HTR-8/SVneo (cell line): ENCODE data around the gene TSPAN31.
"Not testable (repeated sequence)": the region's sequence is repeated elsewhere in the genome, so short reads cannot be mapped to it uniquely, and the experiment has no call there.

Experiments
- DNase-seq: peaks from one replicate; pipeline ENCODE4 v3.0.0; 2011; ENCODE audit warnings: low spot score, mixed read lengths; ENCODE audit not compliant: insufficient read length
- FAIRE-seq: peaks from 2 replicates; lab custom pipeline; 2011; peaks lifted over from hg19 to GRCh38; lab: Jason Lieb, UNC

Gene TSPAN31

DNA sequence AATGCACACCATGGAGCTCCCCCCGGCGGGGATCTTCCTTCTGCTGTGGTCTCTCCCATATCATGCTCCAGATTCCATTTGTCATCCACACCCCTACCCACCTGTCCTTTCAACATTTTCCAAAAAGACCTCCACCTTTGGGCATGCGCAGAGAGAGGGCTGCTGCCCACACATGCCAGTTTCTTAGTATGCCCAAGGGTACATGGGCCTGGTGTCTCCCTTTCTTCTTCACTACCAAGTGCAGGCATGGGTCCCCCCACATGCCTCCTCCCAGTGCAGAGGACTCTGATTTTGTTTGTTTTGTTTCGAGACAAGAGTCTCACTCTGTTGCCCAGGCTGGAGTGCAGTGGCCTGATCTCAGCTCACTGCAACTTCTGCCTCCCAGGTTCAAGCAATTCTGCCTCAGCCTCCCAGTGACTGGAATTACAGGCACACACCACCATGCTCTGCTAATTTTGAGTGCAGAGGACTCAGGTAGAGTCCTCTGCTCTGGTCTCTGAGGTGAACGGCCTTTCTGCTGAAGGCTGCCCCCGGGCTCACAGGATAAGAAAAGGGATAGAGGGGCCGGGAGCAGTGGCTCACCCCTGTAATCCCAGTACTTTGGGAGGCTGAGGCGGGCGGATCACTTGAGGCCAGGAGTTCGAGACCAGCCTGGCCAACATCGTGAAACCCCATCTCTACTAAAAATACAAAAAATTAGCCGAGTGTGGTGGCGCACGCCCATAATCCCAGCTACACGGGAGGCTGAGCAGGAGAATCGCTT is 22.8 kb upstream of the TSPAN31 start:
- not testable (repeated sequence) for DNase-seq, FAIRE-seq

- FAIRE-seq (no peak), DNase-seq (no peak)
These were observed 21.9 kb upstream of the TSPAN31 start for GRCh38 chr12:57722716-57723629.

DNA sequence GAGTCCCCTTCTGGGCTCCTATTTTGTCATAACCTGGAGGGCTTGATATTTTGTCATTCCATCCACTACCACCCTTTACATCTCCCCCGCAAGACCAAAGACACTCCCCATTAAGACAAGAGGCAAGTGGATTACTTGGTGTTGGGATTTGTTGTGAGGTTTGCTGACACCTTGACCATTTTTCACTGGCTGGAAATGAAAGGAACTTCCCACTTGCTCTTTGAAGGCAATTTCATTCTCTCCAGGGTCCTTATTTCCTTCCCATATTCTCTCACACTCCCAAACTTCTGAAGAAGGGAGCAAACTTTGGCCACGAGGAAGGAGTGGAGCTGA is 21.2 kb upstream of the TSPAN31 start:
- FAIRE-seq (no peak), DNase-seq (no peak)

GRCh38 chr12:57724003-57724935 is 20.6 kb upstream of the TSPAN31 start:
- DNase-seq = no peak
- FAIRE-seq = no peak

DNA sequence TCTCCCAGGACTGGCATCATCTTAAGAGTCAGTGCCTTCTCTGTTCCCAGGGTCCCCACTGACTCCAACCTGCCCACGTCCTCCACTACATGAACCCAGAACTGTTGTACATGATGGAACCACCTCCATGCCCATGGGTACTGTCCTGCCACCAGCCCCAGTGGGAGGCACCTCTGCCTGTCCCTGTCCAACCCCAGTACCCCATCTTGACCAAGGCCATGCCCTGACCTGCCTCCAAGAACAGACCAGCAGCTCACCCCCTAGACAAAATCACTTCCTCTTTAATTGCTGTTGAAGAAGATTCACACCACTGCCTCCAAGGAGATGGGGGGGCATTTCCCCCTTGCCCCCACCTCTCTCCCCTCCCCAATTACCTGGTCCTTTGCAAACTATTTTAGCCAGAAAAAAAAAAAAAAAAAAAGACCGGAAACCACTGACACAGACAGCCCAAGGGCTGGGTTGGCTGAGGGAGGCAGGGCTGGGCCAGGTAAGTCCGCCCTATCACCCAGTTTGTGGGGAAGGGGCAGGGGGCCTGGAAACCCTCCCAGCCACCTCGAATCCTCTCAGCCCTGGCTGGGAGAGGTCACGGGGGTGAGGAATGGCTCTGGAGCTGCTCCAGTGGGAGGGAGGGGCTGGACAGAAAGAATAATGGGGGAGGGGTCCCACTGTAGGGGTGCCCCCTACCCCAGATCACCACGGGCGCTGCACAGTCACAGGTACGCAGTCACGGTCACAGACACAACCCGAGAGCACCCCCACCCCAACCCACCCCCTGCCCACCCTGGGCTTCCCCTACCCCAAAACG is 19.7 kb upstream of the TSPAN31 start:
- no peak for DNase-seq
- FAIRE-seq = no peak

DNA sequence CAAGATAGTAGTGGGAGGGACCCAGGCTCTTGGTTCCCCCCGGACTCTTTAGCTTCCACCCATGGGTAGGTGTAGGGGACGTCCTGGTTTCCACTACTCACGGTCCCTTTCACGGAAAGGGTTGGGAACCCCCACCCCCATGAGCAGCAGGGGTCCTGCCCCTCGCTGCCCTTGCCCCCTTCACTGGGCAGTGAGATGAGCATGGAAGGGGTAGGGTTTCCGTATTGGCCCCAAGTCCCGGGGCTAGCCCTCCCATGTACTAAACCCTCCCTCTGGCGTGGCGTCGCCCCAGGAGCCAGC is 19.0 kb upstream of the TSPAN31 start:
- DNase-seq = no peak
- FAIRE-seq = no peak

DNA sequence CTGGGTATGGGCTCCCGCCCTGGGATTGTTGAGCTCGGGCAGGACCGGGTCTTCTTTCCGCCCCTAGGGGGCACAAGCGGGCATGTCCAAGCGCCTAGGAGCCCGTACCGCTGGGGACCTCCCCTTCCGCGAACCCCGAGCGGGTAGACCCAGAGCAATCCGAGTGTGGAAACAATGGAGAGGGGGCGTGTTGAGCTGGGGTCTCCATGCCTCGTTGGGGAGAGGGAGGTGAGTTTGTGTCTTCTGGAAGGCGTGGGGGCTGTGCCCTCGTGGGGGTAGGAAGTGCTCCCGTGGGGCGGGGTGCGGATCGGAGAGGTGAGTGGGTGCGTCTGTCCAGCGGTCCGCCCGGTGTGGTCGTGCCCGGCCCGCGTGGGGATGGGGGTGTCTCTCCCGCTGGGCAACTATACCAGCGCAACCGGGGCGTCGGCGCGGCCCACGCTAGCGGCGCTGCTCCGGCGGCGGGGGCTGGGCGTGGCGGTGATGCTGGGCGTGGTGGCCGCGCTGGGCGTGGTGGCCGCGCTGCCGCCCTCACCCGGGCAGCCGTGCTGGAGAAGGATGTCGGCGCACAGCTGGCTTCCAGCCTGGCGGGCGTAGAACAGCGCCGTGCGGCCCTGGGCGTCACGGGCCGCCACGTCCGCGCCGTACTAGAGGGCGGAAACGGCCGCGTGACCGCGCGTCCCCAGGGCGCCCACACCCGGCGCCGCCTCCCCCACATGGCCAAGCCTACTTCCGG is 18.5 kb upstream of the TSPAN31 start:
- FAIRE-seq (peak; percentile 97), DNase-seq (peak; percentile 96)

DNA sequence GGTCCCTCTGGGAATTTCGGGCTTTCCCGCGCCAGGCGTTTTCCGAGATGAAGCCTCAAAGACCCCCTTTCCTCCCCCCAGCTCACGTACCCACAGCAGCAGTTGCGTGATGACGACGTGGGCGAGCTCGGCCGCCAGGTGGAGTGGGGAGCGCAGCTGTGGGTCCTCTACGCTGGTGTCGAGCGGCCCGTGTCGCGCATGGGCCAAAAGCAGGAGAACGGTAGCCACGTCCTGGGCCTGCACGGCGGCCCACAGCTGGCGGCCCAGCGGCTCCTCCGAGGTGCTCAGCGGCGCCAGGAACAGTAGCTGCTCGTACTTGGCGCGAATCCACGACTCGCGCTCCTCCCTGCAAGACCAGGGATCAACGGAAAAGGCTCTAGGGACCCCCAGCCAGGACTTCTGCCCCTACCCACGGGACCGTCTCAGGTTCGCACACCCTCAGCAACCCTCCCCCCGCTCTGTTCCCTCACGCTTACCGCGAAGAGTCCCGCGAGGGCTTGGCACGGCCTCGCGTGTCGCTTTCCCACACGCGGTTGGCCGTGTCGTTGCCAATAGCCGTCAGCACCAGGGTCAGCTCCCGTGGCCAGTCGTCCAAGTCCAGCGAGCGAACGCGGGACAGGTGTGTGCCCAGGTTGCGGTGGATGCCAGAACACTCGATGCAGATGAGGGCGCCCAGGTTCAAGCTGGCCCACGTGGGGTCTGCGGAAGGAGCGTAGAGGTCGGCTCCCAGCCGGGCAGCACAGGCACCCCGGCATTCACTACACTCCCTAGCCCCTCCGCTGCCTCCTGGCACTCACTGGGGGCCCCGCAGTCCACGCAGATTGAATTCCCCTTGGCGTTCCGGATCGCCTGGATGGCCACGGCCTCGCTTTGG is 17.7 kb upstream of the TSPAN31 start:
- FAIRE-seq (no peak), DNase-seq (no peak)

DNA sequence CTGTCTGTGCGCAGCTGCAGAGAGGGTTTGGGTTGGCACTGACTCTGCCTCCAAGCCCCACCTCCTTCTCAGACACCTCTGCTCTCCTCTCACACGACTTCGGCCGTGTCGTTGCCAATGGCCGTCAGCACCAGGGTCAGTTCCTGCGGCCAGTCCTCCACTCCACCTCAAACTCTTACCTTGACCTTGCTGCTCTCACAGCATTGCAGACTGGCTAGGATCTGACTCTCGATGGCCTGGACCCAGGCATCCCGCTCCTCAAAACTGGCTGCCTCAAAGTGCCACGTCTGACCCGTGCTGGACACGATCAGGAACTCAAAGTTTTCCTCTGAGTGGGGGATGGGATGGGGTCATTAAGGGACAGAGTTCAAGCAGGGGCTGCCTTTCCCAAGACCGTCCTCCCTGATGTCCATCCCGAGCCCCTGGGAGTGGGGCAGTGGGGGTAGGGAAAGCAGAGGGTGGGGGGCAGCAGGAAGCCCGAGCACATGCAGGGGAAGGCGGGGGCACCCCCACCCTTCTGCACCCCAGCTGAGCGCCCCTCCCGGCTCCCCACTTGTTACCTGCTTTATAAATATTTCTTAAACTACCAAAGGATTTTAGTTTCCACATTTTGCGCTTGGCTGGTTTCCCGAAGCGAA is 17.0 kb upstream of the TSPAN31 start:
- no peak for DNase-seq

DNA sequence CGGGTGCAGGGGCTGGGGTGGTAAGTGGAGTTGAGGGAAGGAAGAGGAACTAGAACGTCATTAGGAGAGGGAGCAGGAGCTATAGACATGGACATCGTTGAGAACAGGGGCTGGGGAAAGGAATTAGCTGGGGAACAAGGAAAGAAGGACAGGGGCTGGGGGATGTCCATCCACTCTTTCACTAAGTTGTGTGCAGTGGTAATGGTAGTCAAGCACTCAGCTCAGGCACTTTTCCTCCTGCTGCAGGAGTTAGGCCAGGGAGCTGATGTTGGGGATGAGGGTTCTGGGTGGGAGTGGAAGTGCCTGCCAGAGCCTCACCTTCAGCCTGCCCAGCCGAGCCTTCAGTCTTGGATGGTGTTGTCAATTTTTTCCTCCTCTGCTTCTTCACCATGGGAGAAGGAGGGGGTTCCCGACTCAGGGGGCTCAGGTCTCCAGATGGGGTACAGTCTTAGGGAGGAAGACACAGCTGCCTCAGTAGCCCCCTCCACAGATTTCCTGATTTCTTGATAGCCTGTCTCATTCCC is 15.5 kb upstream of the TSPAN31 start:
- DNase-seq (no peak), FAIRE-seq (no peak)

More for the DNA sequence above, 17.0 kb upstream of the TSPAN31 start:
- no peak for FAIRE-seq

- DNase-seq (no peak), FAIRE-seq (no peak)
These were observed 14.3 kb upstream of the TSPAN31 start for GRCh38 chr12:57730336-57731067.

DNA sequence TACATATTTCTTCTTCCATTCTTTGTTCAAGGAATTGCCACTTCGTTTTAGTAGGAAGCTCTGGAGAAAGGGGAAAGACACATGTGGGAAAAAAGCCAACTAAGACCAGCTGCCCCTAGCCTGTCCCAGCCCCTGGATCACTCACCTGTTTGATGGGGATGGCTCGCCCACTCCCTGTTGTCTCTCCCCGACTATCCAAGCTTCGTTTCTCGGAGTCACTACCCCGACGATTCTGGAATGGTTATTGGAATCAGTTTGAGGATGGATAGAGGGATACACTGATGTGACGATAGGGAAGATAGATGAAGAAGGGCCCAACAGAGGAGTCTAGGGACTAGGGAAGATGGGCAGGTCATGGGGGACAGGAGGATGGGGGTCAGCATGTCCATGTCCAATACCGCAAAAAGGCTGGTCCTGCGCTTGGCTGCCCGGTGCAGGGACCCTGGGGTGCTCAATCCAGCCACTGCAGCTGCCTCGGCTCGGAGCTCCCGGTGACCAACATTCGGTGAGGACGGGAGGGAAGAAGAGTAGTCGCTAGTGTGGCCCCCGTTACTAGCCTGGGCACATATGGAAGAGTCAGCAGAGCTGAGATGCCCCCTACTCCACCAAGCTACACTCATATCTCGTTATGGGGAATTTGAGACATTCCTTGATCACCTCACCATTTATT is 13.3 kb upstream of the TSPAN31 start:
- DNase-seq = no peak
- FAIRE-seq = no peak

- FAIRE-seq = no peak
These were observed 12.6 kb upstream of the TSPAN31 start for GRCh38 chr12:57732270-57732669.

GRCh38 chr12:57732726-57733593 is 11.9 kb upstream of the TSPAN31 start:
- DNase-seq = no peak
- FAIRE-seq = no peak

More at GRCh38 chr12:57732270-57732669, 12.6 kb upstream of the TSPAN31 start:
- no peak for DNase-seq

DNA sequence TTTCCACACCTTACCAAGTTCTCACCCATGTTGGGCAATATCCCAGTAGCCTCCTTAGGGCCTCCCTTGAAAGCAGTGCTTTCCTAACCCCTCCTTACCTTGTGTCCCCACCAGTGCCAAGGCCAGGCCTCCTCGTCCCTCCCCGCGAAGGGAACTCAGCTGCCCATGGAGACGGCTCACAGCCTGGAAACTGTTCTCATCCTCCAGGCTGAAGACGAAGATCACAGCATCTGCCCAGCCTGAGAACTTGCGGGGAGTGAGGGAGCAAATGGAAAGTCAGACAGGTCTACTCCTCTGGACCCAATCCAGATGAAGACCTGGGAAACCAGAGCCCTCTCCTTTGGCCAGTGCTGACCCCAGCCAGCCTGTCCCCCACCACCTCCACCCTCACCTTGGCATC is 10.9 kb upstream of the TSPAN31 start:
- no peak for DNase-seq
- no peak for FAIRE-seq
